NCI-H345 (cell line): Measurements from ENCODE around the gene NFKB1.

Experiments
- DNase-seq: peaks from one replicate; lab custom pipeline; 2025; lab: John Stamatoyannopoulos, UW

Gene NFKB1

GRCh38 chr4:102500352-102500695 is 835 bp upstream of the NFKB1 start:
- peak; percentile 19 for DNase-seq

GRCh38 chr4:102501447-102501696 is 213 bp downstream of the NFKB1 start:
- DNase-seq: peak; percentile 23

GRCh38 chr4:102502543-102502818 is 1.3 kb downstream of the NFKB1 start:
- DNase-seq: no peak

GRCh38 chr4:102503301-102503746 is 2.2 kb downstream of the NFKB1 start:
- peak; percentile 21 for DNase-seq

- no peak for DNase-seq
These were observed 3.0 kb downstream of the NFKB1 start for GRCh38 chr4:102503831-102504786.

GRCh38 chr4:102504941-102505340 is 3.8 kb downstream of the NFKB1 start:
- no peak for DNase-seq

GRCh38 chr4:102505708-102506107 is 4.5 kb downstream of the NFKB1 start:
- DNase-seq: no peak

GRCh38 chr4:102506523-102506922 is 5.4 kb downstream of the NFKB1 start:
- no peak for DNase-seq

GRCh38 chr4:102511830-102512605 is 10.9 kb downstream of the NFKB1 start:
- DNase-seq: no peak

- DNase-seq: no peak
These were observed 13.3 kb downstream of the NFKB1 start for GRCh38 chr4:102514298-102514964.

- no peak for DNase-seq
These were observed 16.6 kb downstream of the NFKB1 start for GRCh38 chr4:102517753-102518152.

GRCh38 chr4:102518703-102519131 is 17.6 kb downstream of the NFKB1 start:
- no peak for DNase-seq

- no peak for DNase-seq
These were observed 18.8 kb downstream of the NFKB1 start for GRCh38 chr4:102519925-102520324.

- no peak for DNase-seq
These were observed 20.4 kb downstream of the NFKB1 start for GRCh38 chr4:102521570-102521969.

GRCh38 chr4:102522031-102522440 is 20.9 kb downstream of the NFKB1 start:
- DNase-seq: no peak

GRCh38 chr4:102524691-102525090 is 23.5 kb downstream of the NFKB1 start:
- no peak for DNase-seq

- no peak for DNase-seq
These were observed 23.9 kb downstream of the NFKB1 start for GRCh38 chr4:102525097-102525496.

GRCh38 chr4:102525504-102525903 is 24.3 kb downstream of the NFKB1 start:
- DNase-seq: no peak

- no peak for DNase-seq
These were observed 25.4 kb downstream of the NFKB1 start for GRCh38 chr4:102526532-102526931.

GRCh38 chr4:102527695-102528283 is 26.6 kb downstream of the NFKB1 start:
- DNase-seq: no peak

GRCh38 chr4:102529977-102530376 is 28.8 kb downstream of the NFKB1 start:
- no peak for DNase-seq

GRCh38 chr4:102530986-102531385 is 29.8 kb downstream of the NFKB1 start:
- DNase-seq: no peak

- no peak for DNase-seq
These were observed 30.3 kb downstream of the NFKB1 start for GRCh38 chr4:102531462-102531861.
